Mucosa of descending colon (tissue), 3 donors: ENCODE data around the gene C15orf61. TPM values are rescaled to one million over a fixed set of nuclear protein-coding genes. Genes with fewer than 3 reads are reported as not detected.

ENCODE experiments used
- ATAC-seq: fragments of 200-7000 bp; cut with Tn5 transposase; one replicate; pipeline ENCODE4 v1.9.1; 2020; ENCODE audit warnings: mild to moderate bottlenecking, moderate library complexity
- DNase-seq, 3 donors: peaks; one replicate each; pipeline ENCODE4 v3.0.0-alpha.2; 2020
- H3K36me3 ChIP-seq: fragments of 200-600 bp; one replicate; pipeline ENCODE4 v1.8.0; 2021; ENCODE audit warnings: low read depth, mild to moderate bottlenecking
- H3K4me1 ChIP-seq: fragments of 200-600 bp; one replicate; pipeline ENCODE4 v1.8.0; 2021; ENCODE audit warnings: low read depth, mild to moderate bottlenecking
- H3K4me3 ChIP-seq: fragments of 200-600 bp; one replicate; pipeline ENCODE4 v1.8.0; 2021; ENCODE audit warnings: mild to moderate bottlenecking
- H3K9me3 ChIP-seq: fragments of 200-600 bp; one replicate; pipeline ENCODE4 v1.8.0; 2021; ENCODE audit warnings: mild to moderate bottlenecking
- intact Hi-C, 2 donors: fragments of 100-400 bp; cut with DNase I in 1 of 2; cut with micrococcal nuclease in 1 of 2; formaldehyde crosslinking; loops; one replicate each; pipeline versions ENCODE4 v1.11.0 to v1.11.1; 2022; cut with DNase I, micrococcal nuclease
- total RNA-seq, 3 donors: library from RNA; stranded (reverse); fragmentation: NEBNext Ultra II Directional in 2 of 3; extraction: Animal tissue kit (Norgen Biotek cat#: 25700) in 2 of 3; gene quantifications; one replicate each; pipeline versions ENCODE4 v1.2.1 to v1.2.4, GENCODE V29; 2021 to 2023
- TF ChIP-seq, protein P1 (sequence below): fragments of 200-600 bp; IDR thresholded peaks from one replicate; pipeline ENCODE4 v1.8.0; 2022; ENCODE audit warnings: antibody characterized with exemption, mild to moderate bottlenecking
- donor health status: DM: no; HTN: no; CAD: no; lungs with moderate emphysema.
- donor health status: DM: no; HTN: no; CAD: no.
- donor health status: DM: no; HTN: yes; CAD: no.

The C15orf61 gene
- total RNA-seq, 3 donors from 2014 or later = 5.4 to 6.2 (median 6.0) TPM

DNA sequence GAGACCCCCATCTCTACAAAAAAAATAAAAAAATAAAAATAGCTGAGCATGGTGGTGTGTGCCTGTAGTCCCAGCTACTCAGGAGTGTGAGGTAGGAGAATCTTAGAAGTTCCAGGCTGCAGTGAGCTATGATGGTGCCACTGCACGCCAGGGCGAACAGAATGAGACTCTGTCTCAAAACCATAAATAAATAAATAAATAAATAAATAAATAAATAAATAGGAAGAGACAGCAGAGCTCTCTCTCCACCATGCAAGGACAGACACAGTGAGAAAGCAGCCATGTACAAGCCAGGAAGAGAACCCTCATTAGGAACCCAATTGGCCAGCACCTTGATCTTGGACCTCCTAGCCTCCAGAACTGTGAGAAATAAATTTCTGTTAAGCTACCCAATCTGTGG lies 5.4 kb upstream of the C15orf61 start:
- TF ChIP-seq, protein P1, sequence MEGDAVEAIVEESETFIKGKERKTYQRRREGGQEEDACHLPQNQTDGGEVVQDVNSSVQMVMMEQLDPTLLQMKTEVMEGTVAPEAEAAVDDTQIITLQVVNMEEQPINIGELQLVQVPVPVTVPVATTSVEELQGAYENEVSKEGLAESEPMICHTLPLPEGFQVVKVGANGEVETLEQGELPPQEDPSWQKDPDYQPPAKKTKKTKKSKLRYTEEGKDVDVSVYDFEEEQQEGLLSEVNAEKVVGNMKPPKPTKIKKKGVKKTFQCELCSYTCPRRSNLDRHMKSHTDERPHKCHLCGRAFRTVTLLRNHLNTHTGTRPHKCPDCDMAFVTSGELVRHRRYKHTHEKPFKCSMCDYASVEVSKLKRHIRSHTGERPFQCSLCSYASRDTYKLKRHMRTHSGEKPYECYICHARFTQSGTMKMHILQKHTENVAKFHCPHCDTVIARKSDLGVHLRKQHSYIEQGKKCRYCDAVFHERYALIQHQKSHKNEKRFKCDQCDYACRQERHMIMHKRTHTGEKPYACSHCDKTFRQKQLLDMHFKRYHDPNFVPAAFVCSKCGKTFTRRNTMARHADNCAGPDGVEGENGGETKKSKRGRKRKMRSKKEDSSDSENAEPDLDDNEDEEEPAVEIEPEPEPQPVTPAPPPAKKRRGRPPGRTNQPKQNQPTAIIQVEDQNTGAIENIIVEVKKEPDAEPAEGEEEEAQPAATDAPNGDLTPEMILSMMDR = no peak
- no peak overlapping the region for H3K4me3 ChIP-seq
- H3K9me3 ChIP-seq = no peaks in the 10 kb centered on the region
- H3K4me1 ChIP-seq = no peaks in the 10 kb centered on the region
- DNase-seq = no peak
- ATAC-seq = no peak
- intact Hi-C loops = no loop called here
- no peaks in the 10 kb centered on the region for H3K36me3 ChIP-seq

DNA sequence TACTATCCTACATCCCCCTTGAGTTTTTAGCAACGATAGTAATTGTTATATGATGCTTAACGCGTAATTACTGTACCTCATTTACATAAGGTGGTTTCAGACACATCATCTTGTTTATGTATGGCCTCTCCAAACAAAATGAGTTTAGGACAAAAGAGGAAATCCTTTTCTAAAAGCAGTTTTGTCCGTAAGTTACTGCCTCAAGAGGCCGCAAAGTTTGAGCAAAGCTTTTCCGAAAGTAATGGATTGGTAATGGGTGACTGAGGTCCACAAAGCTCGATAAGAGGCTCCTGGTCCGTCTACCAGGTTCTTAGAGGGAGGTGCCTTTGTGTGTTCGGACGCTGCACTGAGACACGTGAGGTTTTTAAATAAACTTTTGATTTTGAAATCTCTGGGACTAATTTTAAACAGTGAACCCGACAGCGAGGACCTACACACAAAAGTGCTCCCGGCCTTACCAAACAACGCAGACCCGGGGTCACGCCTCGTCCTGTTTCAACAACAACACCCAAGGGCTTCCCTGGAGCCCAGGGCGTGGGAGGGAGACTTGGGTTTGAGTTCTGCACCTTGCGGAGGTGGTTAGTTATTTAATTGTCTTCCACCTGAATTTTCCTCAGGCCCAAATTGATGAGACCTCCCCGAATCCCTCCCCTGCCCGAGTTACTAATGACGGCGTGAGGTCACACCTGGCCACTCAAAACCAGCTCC lies 456 bp upstream of the C15orf61 start:
- Histone ChIP-seq H3K36me3 (no peaks in the 10 kb centered on the region), H3K4me3 (peak overlapping the region; percentile 6), H3K4me1 (peaks cover 5% of the 10 kb centered on the region), H3K9me3 (no peaks in the 10 kb centered on the region)
- TF ChIP-seq, protein P1 = no peak
- intact Hi-C loops = loop anchor here in 1 of 2 donors (5.0 kb wide), 1 partner anchor 317 kb away; no protein-coding TSS in a partner anchor
- no peak for DNase-seq
- peak; percentile 3 for ATAC-seq

DNA sequence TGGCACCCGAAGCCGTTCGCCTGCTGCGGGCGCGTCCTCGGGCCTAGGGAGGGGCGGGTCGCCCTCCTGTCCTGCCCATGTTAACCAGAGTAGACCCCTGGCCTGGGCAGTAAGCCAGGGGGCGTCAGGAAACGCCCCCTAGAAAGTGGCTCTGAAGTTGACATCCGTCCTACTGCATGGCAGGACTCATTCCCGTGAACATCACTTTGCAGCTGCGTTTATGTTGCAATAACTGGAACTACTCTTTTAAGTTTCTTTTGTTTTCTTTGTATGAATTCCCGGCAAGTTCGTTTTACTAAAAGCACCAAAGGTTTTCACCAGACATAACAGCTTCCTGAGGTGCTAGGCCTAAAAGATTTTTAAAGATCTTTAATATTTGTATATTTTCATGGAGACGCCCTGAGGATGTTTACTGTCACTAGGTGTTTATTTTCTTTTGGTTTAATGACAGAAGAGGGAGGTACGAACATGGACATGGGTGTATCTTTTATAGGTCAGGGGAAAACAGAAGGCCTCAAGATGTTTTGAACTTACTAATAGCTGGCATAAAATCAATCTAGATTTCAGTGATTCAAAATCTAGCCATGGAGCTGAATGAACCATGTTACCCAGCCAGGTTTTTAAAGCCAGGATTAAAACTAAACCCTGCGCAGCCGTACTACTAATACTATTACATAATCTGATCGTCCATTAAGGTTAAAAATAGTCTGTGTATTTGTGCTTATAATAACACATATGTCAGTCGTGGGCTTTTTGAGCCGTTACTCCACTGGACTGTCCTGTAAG lies 1.0 kb downstream of the C15orf61 start:
- DNase-seq (no peak), ATAC-seq (peak; percentile 7)
- no peaks in the 10 kb centered on the region for H3K36me3 ChIP-seq
- peaks cover 5% of the 10 kb centered on the region for H3K4me1 ChIP-seq
- H3K9me3 ChIP-seq = no peaks in the 10 kb centered on the region
- H3K4me3 ChIP-seq = peak overlapping the region; percentile 64
- intact Hi-C loops = loop anchor here in 1 of 2 donors (5.0 kb wide), 1 partner anchor 315 kb away; no protein-coding TSS in a partner anchor
- TF ChIP-seq, protein P1 = no peak

DNA sequence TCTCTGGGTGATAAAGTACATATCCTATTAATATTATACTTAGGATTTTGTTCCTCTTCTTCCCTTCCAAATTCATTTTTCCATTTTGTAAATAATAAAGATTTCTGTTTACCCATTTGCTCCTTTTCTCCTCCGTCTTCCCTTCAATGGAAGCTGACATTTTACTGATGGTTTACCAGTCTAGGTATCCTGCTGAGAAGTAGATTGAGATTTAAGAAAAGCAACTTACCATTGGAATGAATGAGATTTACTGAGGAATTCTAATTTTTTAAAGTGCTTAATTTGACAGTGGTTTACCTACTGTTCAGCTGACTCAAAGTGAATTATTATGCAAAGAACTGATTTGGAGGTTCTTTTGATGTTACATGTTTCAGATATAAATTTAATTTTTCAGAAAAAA lies 2.4 kb downstream of the C15orf61 start:
- ATAC-seq (no peak), DNase-seq (no peak)
- Histone ChIP-seq H3K4me1 (peaks cover 5% of the 10 kb centered on the region), H3K4me3 (no peak overlapping the region), H3K36me3 (no peaks in the 10 kb centered on the region), H3K9me3 (no peaks in the 10 kb centered on the region)
- TF ChIP-seq, protein P1 = no peak
- intact Hi-C loops = loop anchor here in 1 of 2 donors (5.0 kb wide), 1 partner anchor 314 kb away; no protein-coding TSS in a partner anchor

DNA sequence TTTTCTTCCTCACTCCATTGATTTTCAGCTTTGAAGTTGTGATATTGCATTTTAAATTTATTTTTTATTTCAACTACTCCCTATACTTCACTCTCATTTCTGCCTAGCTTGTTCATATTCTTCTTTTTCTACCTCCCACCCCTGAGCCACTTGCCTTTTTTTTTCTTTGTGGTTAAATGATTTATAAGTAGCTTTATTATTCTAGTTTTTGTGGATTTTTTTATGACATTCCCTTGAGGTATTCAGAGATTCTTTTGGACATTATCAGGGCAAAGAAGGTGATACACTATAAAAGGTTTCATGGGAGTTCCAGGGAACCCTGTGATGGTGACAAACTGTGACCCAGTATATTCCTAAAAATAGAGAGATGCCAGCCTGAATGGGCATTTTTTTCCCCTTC lies 3.3 kb downstream of the C15orf61 start:
- DNase-seq (no peak), ATAC-seq (no peak)
- Histone ChIP-seq H3K4me3 (no peak overlapping the region), H3K36me3 (no peaks in the 10 kb centered on the region), H3K4me1 (peaks cover 5% of the 10 kb centered on the region), H3K9me3 (no peaks in the 10 kb centered on the region)
- TF ChIP-seq, protein P1 = no peak
- intact Hi-C loops = loop anchor here in 1 of 2 donors (5.0 kb wide), 1 partner anchor 313 kb away; no protein-coding TSS in a partner anchor
